OCI-LY3 (cell line): Measurements from ENCODE around the gene OSBPL7.
A peak's percentile ranks its signal among the peaks of the same experiment; 100 is the strongest.

Source experiments
- H2AFZ ChIP-seq: fragments of 200-600, 300-600 bp; shearing (Covaris generic); 2 replicates; pipeline ENCODE4 v1.6.0; 2014; ENCODE audit warnings: antibody characterized with exemption, low read depth, low read length
- H3K27ac ChIP-seq: fragments of 200-600, 300-600 bp; sonication (generic); 2 replicates; pipeline ENCODE4 v1.5.1; 2014; ENCODE audit warnings: mild to moderate bottlenecking, low read length, moderate library complexity, mixed read lengths
- H3K27me3 ChIP-seq: fragments of 200-600, 300-600 bp; sonication (generic); 2 replicates; pipeline ENCODE4 v1.6.1; 2014; ENCODE audit warnings: low read depth, low read length, mixed read lengths
- H3K36me3 ChIP-seq: fragments of 200-600, 300-600 bp; sonication (generic); replicated peaks from 2 replicates; pipeline ENCODE3; 2014; ENCODE audit warnings: low read depth, low read length, mixed read lengths
- H3K4me1 ChIP-seq: fragments of 300-600, 200-600 bp; sonication (generic); 2 replicates; pipeline ENCODE4 v1.6.1; 2014; ENCODE audit warnings: low read length, mixed read lengths
- H3K4me2 ChIP-seq: fragments of 200-600, 300-600 bp; sonication (generic); 2 replicates; pipeline ENCODE4 v1.6.1; 2014; ENCODE audit warnings: low read length, mixed read lengths
- H3K4me3 ChIP-seq: fragments of 300-600, 200-600 bp; sonication (generic); 2 replicates; pipeline ENCODE4 v1.5.1; 2014; ENCODE audit warnings: antibody characterized with exemption, mild to moderate bottlenecking, low read length, moderate library complexity
- H3K79me2 ChIP-seq: fragments of 300-600, 200-600 bp; shearing (Covaris generic); 2 replicates; pipeline ENCODE4 v1.6.1; 2014; ENCODE audit warnings: mild to moderate bottlenecking, low read length, mixed read lengths
- H3K9ac ChIP-seq: fragments of 300-600, 200-600 bp; shearing (Covaris generic); 2 replicates; pipeline ENCODE4 v1.6.0; 2014; ENCODE audit warnings: mild to moderate bottlenecking, low read length, moderate library complexity
- H3K9me3 ChIP-seq: fragments of 200-600, 300-600 bp; shearing (Covaris generic); 2 replicates; pipeline ENCODE4 v1.6.1; 2014; ENCODE audit warnings: low read length, mixed read lengths; ENCODE audit not compliant: insufficient read depth
- H4K20me1 ChIP-seq: fragments of 200-600, 300-600 bp; sonication (generic); 2 replicates; pipeline ENCODE4 v1.6.1; 2016; ENCODE audit warnings: low read length, mixed read lengths; ENCODE audit not compliant: insufficient read depth
- CTCF ChIP-seq: fragments of 200-600, 300-600 bp; sonication (generic); IDR thresholded peaks from 2 replicates; pipeline ENCODE4 v1.5.1; 2014; ENCODE audit warnings: antibody characterized with exemption, low read length, low read depth
- EZH2phosphoT487 ChIP-seq: fragments of 200-600 bp; shearing (Covaris generic); IDR thresholded peaks from 2 replicates; pipeline ENCODE4 v1.6.1; 2018; ENCODE audit warnings: antibody characterized with exemption, mixed run types, low read depth

The OSBPL7 gene

GRCh38 chr17:47785538-47786123 is 36.0 kb downstream of the OSBPL7 start:
- H3K36me3 ChIP-seq: no peaks in the 10 kb centered on the region
- peaks cover 19% of the 10 kb centered on the region; the same call in 1 of the 2 replicates for H3K27me3 ChIP-seq
- H2AFZ ChIP-seq: no peak overlapping the region
- H3K27ac ChIP-seq: no peak overlapping the region
- H3K79me2 ChIP-seq: no peaks in the 10 kb centered on the region
- no peaks in the 10 kb centered on the region for H3K9me3 ChIP-seq
- TF ChIP-seq CTCF: no peak
- no peak for TF ChIP-seq EZH2phosphoT487
- no peaks in the 10 kb centered on the region for H3K4me1 ChIP-seq
- no peak overlapping the region for H3K9ac ChIP-seq
- H4K20me1 ChIP-seq: no peaks in the 10 kb centered on the region
- H3K4me3 ChIP-seq: no peak overlapping the region
- no peak overlapping the region for H3K4me2 ChIP-seq

- no peak overlapping the region for H3K4me3 ChIP-seq
- H3K4me1 ChIP-seq: no peaks in the 10 kb centered on the region
- H4K20me1 ChIP-seq: no peaks in the 10 kb centered on the region
- no peak overlapping the region for H3K9ac ChIP-seq
- no peak overlapping the region for H2AFZ ChIP-seq
- H3K36me3 ChIP-seq: no peaks in the 10 kb centered on the region
- no peak overlapping the region for H3K27ac ChIP-seq
- peaks cover 13% of the 10 kb centered on the region; the same call in 1 of the 2 replicates for H3K27me3 ChIP-seq
- H3K4me2 ChIP-seq: no peak overlapping the region
- no peaks in the 10 kb centered on the region for H3K79me2 ChIP-seq
- H3K9me3 ChIP-seq: no peaks in the 10 kb centered on the region
- TF ChIP-seq EZH2phosphoT487: no peak
Measured at GRCh38 chr17:47781397-47781796, 40.2 kb downstream of the OSBPL7 start.

- H3K36me3 ChIP-seq: no peaks in the 10 kb centered on the region
- no peak overlapping the region for H3K27ac ChIP-seq
- no peak overlapping the region for H3K4me3 ChIP-seq
- TF ChIP-seq CTCF: no peak
- no peak for TF ChIP-seq EZH2phosphoT487
- no peak overlapping the region for H3K9ac ChIP-seq
- no peaks in the 10 kb centered on the region for H3K79me2 ChIP-seq
- H2AFZ ChIP-seq: no peak overlapping the region
- no peak overlapping the region for H3K4me2 ChIP-seq
- H4K20me1 ChIP-seq: no peaks in the 10 kb centered on the region
- H3K9me3 ChIP-seq: no peaks in the 10 kb centered on the region
- peaks cover 30% of the 10 kb centered on the region for H3K27me3 ChIP-seq
- H3K4me1 ChIP-seq: no peaks in the 10 kb centered on the region
Measured at GRCh38 chr17:47778184-47778635, 43.4 kb downstream of the OSBPL7 start.

GRCh38 chr17:47776330-47777197 is 45.0 kb downstream of the OSBPL7 start:
- peaks cover 24% of the 10 kb centered on the region for H3K27me3 ChIP-seq
- H3K36me3 ChIP-seq: no peaks in the 10 kb centered on the region
- H3K4me1 ChIP-seq: no peaks in the 10 kb centered on the region
- no peak overlapping the region for H3K9ac ChIP-seq
- H3K27ac ChIP-seq: no peak overlapping the region
- no peak overlapping the region for H3K4me2 ChIP-seq
- H3K79me2 ChIP-seq: no peaks in the 10 kb centered on the region
- no peaks in the 10 kb centered on the region for H3K9me3 ChIP-seq
- peak; percentile 67 for TF ChIP-seq CTCF
- no peak for TF ChIP-seq EZH2phosphoT487
- no peak overlapping the region for H3K4me3 ChIP-seq
- no peak overlapping the region for H2AFZ ChIP-seq
- no peaks in the 10 kb centered on the region for H4K20me1 ChIP-seq
